Peyer's patch (tissue), 4 donors: Measurements from ENCODE around the gene GPATCH4. TPM values are rescaled to one million over a fixed set of nuclear protein-coding genes. Genes with fewer than 3 reads are reported as not detected.

Source experiments
- DNase-seq, 3 donors: peaks; one replicate each; pipeline ENCODE4 v3.0.0-alpha.2; 2017 to 2019
- H3K27ac ChIP-seq, 4 donors: fragments of 200-600 bp; sonication (generic); one replicate each; pipeline ENCODE4 v1.5.1; 2016 to 2019
- H3K27me3 ChIP-seq, 2 donors: fragments of 200-600 bp; sonication (generic); one replicate each; pipeline ENCODE4 v1.5.1; 2019
- H3K36me3 ChIP-seq, 3 donors: fragments of 200-600 bp; sonication (generic); one replicate each; pipeline ENCODE4 v1.5.1; 2016 to 2019
- H3K4me1 ChIP-seq, 4 donors: fragments of 200-600 bp; sonication (generic); one replicate each; pipeline ENCODE4 v1.5.1; 2016 to 2019
- H3K4me3 ChIP-seq, 4 donors: fragments of 200-600 bp; sonication (generic); 1 replicate in 3 of 4; 2 replicates in 1 of 4; pipeline ENCODE4 v1.5.1; 2016 to 2019; ENCODE audit warnings: mild to moderate bottlenecking in 1 of 4
- H3K9me3 ChIP-seq, 4 donors: fragments of 200-600 bp; sonication (generic); one replicate each; pipeline ENCODE4 v1.5.1; 2016 to 2019; ENCODE audit warnings: mild to moderate bottlenecking in 1 of 4
- CTCF ChIP-seq, 6 experiments: fragments of 450-650 bp in 4 of 6; fragments of 200-600 bp in 2 of 6; sonication (generic) in 1 of 6; IDR thresholded peaks; one replicate each; pipeline ENCODE4 v1.5.1; 2017 to 2019; ENCODE audit warnings: antibody characterized with exemption in 6 of 6, mild to moderate bottlenecking in 3 of 6, moderate library complexity in 1 of 6
- POLR2A ChIP-seq, 2 donors: fragments of 450-650 bp; IDR thresholded peaks; one replicate each; pipeline ENCODE4 v1.5.1; 2017; ENCODE audit warnings: antibody characterized with exemption in 2 of 2, mild to moderate bottlenecking in 2 of 2, moderate library complexity in 2 of 2
- total RNA-seq, 4 donors: library from RNA; depleted of rRNA; stranded (reverse); fragments of >200 nt; gene quantifications; one replicate each; pipeline ENCODE4 v1.1.0, GENCODE V29; 2016

Gene GPATCH4
- total RNA-seq, 4 donors from 2014 or later: 6.3 to 38.0 (median 11.3) TPM

- Histone ChIP-seq H3K27me3 (no peaks in the 10 kb centered on the region), H3K4me3 (no peak overlapping the region), H3K36me3 (no peaks in the 10 kb centered on the region), H3K27ac (no peak overlapping the region), H3K9me3 (no peaks in the 10 kb centered on the region), H3K4me1 (no peaks in the 10 kb centered on the region)
- TF ChIP-seq CTCF (IDR thresholded peaks at IDR 0.05) (no peak), POLR2A (IDR thresholded peaks at IDR 0.05) (no peak)
- DNase-seq: no peak
These were observed 40.6 kb downstream of the GPATCH4 start for GRCh38 chr1:156560585-156561163.

- Histone ChIP-seq H3K27ac (no peak overlapping the region), H3K36me3 (no peaks in the 10 kb centered on the region), H3K9me3 (no peaks in the 10 kb centered on the region), H3K4me1 (no peaks in the 10 kb centered on the region), H3K4me3 (no peak overlapping the region), H3K27me3 (no peaks in the 10 kb centered on the region)
- DNase-seq: no peak
- no peak for TF ChIP-seq POLR2A (IDR thresholded peaks at IDR 0.05)
- TF ChIP-seq CTCF (IDR thresholded peaks at IDR 0.05): no peak
These were observed 41.4 kb downstream of the GPATCH4 start for GRCh38 chr1:156559797-156560385.

GRCh38 chr1:156559086-156559796 lies 42.0 kb downstream of the GPATCH4 start:
- TF ChIP-seq POLR2A (IDR thresholded peaks at IDR 0.05) (no peak), CTCF (IDR thresholded peaks at IDR 0.05) (no peak)
- no peaks in the 10 kb centered on the region for H3K9me3 ChIP-seq
- H3K4me3 ChIP-seq: no peak overlapping the region
- no peaks in the 10 kb centered on the region for H3K36me3 ChIP-seq
- H3K4me1 ChIP-seq: no peaks in the 10 kb centered on the region
- DNase-seq: no peak
- no peak overlapping the region for H3K27ac ChIP-seq
- no peaks in the 10 kb centered on the region for H3K27me3 ChIP-seq

- Histone ChIP-seq H3K27ac (no peak overlapping the region), H3K4me1 (no peaks in the 10 kb centered on the region), H3K4me3 (no peak overlapping the region), H3K36me3 (no peaks in the 10 kb centered on the region), H3K9me3 (no peaks in the 10 kb centered on the region), H3K27me3 (no peaks in the 10 kb centered on the region)
- no peak for DNase-seq
- no peak for TF ChIP-seq POLR2A (IDR thresholded peaks at IDR 0.05)
- TF ChIP-seq CTCF (IDR thresholded peaks at IDR 0.05): no peak
These were observed 44.9 kb downstream of the GPATCH4 start for GRCh38 chr1:156556354-156556753.

GRCh38 chr1:156555715-156556114 lies 45.6 kb downstream of the GPATCH4 start:
- Histone ChIP-seq H3K27me3 (no peaks in the 10 kb centered on the region), H3K4me1 (no peaks in the 10 kb centered on the region), H3K27ac (no peak overlapping the region), H3K4me3 (no peak overlapping the region), H3K9me3 (no peaks in the 10 kb centered on the region), H3K36me3 (no peaks in the 10 kb centered on the region)
- TF ChIP-seq POLR2A (IDR thresholded peaks at IDR 0.05) (no peak), CTCF (IDR thresholded peaks at IDR 0.05) (no peak)
- DNase-seq: no peak
